Sciatic nerve (tissue), 2 donors: ENCODE data around the gene TRIOBP. TPM values are rescaled to one million over a fixed set of nuclear protein-coding genes. Genes with fewer than 3 reads are reported as not detected.
A peak's percentile ranks its signal among the peaks of the same experiment; 100 is the strongest.
"Not testable (repeated sequence)": the region's sequence is repeated elsewhere in the genome, so short reads cannot be mapped to it uniquely, and the experiment has no call there.

ENCODE experiments used
- ATAC-seq: fragments of 200-7000 bp; cut with Tn5 transposase; one replicate; pipeline ENCODE4 v1.9.1; 2020; ENCODE audit warnings: mild to moderate bottlenecking, moderate library complexity
- DNase-seq: peaks from one replicate; pipeline ENCODE4 v3.0.0-alpha.2; 2020; ENCODE audit warnings: low spot score
- intact Hi-C: fragments of 100-400 bp; cut with DNase I; formaldehyde crosslinking; loops from one replicate; pipeline ENCODE4 v1.14.2; 2022
- total RNA-seq: library from RNA; stranded (reverse); fragmentation: NEBNext Ultra II Directional; extraction: Animal tissue kit (Norgen Biotek cat#: 25700); gene quantifications from one replicate; pipeline ENCODE4 v1.2.1, GENCODE V29; 2021
- donor health status: DM: no; HTN: no; CAD: no.
- donor health status: DM: no; HTN: no; CAD: no.

The TRIOBP gene
- total RNA-seq, 1 donor from 2014 or later, result 84.0 TPM

- no peak for DNase-seq
- no peak for ATAC-seq
- intact Hi-C loops, result no loop called here
Observed at GRCh38 chr22:37684803-37685615, 11.8 kb upstream of the TRIOBP start.

DNA sequence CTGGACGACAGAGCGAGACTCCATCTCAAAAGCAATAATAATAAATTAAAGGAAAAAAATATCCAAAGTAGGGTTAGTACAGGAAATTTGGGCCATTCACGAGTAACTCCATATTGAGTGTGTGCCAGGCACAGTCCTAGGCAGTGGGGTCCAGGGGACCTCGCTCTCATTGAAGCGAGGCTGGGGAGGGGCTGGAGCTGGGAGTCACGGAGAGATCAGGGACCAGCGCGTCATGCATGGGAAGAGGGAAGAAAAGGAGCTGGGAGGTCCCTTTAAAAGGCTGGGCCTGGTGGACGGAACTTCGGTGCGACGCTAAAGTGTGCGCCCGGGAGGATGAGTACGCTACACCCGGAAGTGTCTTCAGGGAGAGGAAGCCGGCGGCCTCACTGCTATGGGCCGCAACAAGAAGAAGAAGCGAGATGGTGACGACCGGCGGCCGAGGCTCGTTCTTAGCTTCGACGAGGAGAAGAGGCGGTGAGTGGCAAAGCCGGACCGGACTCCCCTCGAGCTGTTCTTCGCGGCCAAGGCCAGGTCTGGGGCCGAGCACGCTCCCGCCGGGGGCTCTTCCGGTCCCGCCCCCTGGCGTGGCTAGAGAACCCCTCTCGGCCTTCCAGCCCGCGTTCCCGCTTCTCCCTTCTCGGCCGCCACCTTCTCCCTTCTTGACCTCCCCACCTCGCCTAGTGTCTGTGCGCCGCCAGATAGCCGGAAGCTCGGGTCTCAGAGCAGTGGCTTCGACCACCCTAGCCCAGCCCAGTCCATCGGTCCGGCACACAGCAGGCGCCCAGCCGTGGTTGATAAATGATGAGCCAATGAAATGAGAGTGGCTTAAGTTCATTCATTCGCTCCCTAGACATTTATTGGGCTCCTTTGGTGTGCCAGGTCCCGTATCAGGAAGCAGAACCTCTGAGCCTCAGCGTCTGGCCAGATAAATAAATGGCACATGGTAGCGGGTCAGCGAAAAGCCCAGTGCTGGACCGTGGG, 10.6 kb upstream of the TRIOBP start, which contains the start of gene NOL12:
TSS of gene NOL12 (plus strand) at position 342 of the 981 bp plus-strand sequence. CDS start at position 392, 50 bp downstream.
- intact Hi-C loops, result no loop called here
- DNase-seq (peak; percentile 87), ATAC-seq (peak; percentile 91)

GRCh38 chr22:37690407-37690806, 6.4 kb upstream of the TRIOBP start:
- ATAC-seq (no peak), DNase-seq (no peak)
- intact Hi-C loops, result no loop called here

- intact Hi-C loops, result no loop called here
- DNase-seq, result no peak
- ATAC-seq, result no peak
Observed at GRCh38 chr22:37690901-37691504, 5.8 kb upstream of the TRIOBP start.

DNA sequence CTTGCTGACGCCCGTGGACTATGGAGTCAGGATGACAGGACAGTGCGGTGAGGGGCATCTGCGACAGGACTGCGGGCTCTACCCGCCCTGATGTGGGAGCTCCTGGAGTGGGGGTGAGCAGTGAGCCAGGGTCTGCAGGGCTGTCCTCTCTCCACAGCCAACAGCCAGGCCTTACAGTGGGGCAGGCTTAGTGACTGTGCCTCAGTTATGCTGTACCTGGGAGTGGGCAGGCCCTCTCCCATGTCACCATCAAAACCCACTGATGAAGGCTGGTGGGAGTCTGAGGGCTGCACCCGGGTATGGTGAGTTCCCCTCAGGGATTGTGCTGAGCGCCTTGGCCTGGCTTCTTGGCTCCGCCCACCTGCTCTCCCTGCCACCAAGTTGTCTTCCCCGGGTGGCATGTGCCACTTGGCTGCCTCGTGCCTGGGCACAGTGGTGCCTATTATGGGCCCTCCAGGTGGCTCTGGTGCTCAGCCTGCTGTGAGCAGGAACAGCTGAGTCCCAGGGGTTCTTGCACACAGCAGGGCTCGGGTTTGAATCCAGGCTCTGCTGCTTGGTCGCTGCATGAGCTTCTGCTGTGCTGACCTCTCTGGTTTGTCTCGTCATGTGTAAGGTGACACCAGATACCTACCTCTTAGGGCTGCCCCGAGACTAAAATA, 4.1 kb upstream of the TRIOBP start:
- no peak for DNase-seq
- intact Hi-C loops, result no loop called here
- ATAC-seq, result no peak

GRCh38 chr22:37694131-37694530, 2.7 kb upstream of the TRIOBP start:
- DNase-seq, intact Hi-C loops, ATAC-seq: not testable (repeated sequence)

DNA sequence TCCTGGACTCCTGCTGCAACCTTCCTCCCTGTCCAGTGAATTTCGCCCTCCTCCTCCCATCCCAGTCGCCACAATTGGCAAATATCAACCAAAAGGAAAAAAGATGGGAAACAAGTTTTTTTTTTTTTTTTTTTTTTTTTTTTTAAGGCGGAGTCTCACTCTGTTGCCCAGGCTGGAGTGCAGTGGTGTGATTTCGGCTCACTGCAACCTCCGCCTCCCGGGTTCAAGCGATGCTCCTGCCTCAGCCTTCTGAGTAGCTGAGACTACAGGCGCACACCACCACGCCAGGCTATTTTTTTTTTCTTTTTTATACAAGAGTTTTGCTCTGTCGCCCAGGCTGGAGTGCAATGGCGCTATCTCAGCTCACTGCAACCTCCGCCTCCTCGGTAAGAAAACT, 590 bp upstream of the TRIOBP start:
- peak; percentile 3 for ATAC-seq
- intact Hi-C loops, DNase-seq: not testable (repeated sequence)

- ATAC-seq (no peak), DNase-seq (no peak)
- intact Hi-C loops, result no loop called here
Observed at GRCh38 chr22:37697538-37697835, 639 bp downstream of the TRIOBP start.

- DNase-seq (no peak), ATAC-seq (no peak)
- intact Hi-C loops, result no loop called here
Observed at GRCh38 chr22:37701141-37701786, 4.4 kb downstream of the TRIOBP start.

DNA sequence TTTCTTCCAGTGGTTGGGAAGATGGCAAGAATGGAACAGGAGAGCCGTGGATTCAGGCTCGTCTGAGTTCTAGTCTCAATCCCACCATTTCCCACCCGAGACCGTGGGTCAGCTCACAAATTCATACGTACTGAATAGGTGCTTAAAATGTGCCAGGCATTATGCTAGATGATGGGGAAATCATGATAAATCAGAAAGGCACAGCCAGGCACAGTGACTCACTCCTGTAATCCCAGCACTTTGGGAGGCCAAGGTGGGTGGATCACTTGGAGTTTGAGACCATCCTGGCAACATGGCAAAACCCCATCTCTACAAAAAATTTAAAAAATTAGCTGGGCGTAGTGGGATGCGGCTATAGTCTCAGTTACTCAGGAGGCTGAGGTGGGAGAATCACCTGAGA, 7.1 kb downstream of the TRIOBP start:
- intact Hi-C loops, result no loop called here
- no peak for DNase-seq
- no peak for ATAC-seq

DNA sequence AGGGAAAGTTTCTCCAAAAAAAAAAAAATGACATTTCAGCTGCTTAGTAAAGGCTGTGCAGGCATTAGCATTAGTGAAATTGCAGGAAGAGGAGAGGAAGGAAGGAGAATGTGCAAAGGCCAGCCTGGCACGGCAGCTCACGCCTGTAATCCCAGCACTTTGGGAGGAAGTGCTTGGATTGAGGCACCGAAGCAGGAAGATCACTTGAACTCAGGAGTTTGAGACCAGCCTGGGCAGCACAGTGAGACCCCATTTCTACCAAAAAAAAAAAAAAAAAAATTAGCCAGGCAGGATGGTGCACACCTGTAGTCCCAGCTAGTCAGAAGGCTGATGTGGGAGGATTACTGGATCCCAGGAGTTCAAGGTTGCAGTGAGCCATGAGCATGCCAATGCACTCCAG, 7.8 kb downstream of the TRIOBP start:
- intact Hi-C loops, result no loop called here
- DNase-seq (no peak), ATAC-seq (no peak)

DNA sequence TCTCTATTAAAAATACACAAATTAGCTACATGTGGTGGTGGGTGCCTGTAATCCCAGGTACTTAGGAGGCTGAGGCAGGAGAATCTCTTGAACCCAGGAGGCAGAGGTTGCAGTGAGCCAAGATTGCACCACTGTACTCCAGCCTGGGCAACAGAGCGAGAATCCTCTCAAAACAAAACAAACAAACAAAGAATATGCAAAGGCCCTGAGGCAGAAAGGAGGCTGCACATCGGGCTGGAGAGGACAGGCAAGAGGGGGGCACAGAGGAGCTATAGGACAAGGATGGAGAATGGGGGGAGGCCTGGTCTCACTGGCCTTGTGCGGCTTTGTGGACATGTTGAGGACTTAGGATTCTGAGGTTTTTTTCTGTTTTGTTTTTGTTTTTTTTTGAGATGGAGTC, 8.4 kb downstream of the TRIOBP start:
- no peak for DNase-seq
- intact Hi-C loops, result no loop called here
- no peak for ATAC-seq

DNA sequence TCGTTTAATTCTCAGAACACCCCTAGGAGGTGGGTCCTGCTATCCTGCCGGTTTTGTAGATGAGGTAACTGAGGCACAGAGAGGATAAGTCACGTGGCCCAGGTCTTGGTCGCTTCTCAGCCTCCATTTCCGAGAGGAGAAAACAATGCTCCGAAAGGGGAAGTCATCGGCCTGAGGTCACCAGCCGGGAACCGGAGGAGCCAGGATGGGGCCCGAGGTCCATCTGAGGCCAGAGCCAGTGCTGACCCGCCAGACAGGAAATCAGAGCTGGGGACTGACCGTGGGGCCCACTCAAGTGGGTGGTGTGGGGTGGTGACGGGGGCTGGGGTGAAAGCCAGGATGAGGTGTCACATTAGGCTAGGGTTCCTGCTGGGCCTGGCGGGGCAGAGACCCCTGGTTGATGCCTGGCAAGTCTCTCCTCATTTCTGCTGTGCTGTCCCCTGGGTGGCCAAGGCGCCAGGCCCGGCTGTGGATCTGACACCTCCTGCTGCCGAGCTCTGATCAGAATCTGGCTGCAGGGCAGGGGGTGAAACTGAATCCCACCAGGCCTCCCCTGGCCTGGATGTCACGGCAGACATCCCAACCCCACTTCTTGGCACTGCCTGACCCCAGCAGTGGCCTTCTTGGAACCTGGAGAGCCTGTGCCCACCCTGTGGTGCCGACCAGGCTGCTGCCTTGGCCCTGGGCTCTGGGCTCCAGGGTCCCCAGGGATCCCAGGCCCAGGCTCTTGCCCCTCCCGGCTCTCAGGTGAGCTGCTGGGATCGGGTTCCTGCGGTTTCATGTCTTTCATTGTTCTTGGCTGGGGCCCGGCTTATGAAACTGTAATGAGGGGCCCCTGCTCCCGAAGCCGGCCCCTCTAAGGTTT, 12.0 kb downstream of the TRIOBP start:
- no peak for DNase-seq
- intact Hi-C loops, result no loop called here
- peak; percentile 57 for ATAC-seq

GRCh38 chr22:37709445-37709765, 12.6 kb downstream of the TRIOBP start:
- intact Hi-C loops, result no loop called here
- DNase-seq, result no peak
- no peak for ATAC-seq

DNA sequence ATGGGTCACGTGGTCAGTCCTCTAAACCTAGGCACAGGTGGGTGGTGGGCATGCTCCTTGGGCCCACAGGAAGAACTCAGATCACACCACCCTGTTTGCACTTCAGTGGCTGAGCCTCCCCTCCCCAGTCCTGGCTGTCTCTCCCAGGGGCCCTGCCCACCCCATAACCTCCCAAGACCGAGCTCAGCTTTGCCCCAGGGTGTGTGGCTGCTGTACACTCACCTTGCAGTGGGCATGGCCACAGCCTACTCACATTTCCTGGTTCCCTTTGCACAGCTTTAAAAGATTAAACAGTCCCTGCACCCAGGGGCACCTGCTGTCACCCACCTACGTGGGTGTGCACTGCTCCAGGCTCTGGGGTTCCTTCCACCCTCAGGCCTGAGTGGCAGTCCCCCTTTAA, 13.8 kb downstream of the TRIOBP start:
- DNase-seq (no peak), ATAC-seq (no peak)
- intact Hi-C loops, result no loop called here

GRCh38 chr22:37711490-37711889, 14.6 kb downstream of the TRIOBP start:
- no peak for ATAC-seq
- intact Hi-C loops, result no loop called here
- DNase-seq, result no peak

DNA sequence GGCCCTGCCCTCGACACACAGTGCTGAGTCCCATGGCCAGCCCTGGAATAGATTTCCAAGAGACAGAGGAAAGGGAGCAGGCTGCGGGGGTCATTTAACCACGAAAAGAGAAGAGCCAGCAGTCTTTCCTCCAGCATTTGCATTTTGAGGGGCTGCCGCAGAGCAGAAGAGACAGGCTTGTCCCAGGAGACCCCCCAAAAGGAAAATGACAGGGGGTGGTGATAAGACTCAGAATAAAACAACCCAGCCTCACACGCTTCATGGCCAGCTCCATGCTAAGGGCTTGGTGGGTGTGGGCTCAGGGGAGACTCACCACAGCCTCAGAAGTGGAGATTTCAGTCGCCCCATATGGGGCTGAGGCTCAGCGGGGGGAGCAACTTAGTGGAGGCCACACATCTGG, 16.9 kb downstream of the TRIOBP start:
- intact Hi-C loops, result no loop called here
- DNase-seq, result no peak
- ATAC-seq, result no peak

DNA sequence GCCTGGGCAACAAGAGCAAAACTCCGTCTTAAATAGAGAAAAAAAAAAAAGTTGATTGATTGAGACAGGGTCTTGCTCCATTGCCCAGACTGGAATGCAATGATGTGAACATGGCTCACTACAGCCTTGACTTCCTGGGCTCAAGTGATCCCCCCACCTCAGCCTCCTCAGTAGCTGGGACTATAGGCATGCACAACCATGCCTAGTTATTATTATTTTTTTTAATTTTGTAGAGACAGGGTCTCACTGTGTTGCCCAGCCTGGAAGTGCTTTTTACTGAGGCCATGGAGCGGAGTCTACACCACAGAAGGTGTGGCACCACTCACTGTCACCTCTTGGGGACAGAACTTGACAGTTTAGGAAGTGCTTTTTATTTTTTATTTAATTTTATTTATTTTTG, 17.8 kb downstream of the TRIOBP start:
- intact Hi-C loops, result no loop called here
- DNase-seq (no peak), ATAC-seq (no peak)
